ENCODE data around the gene CASP7. TPM values are rescaled to one million over a fixed set of nuclear protein-coding genes. Genes with fewer than 3 reads are reported as not detected.
A peak's percentile ranks its signal among the peaks of the same experiment; 100 is the strongest.

CASP7 gene
- total RNA-seq, 1 experiment from 2014 or later = 22.7 TPM

GRCh38 chr10:113680190-113681111 lies 739 bp downstream of the CASP7 start:
- Mint-ChIP-seq H3K9me3 (ENCODE audit: low read depth, unreplicated experiment) (peaks cover 3% of the 10 kb centered on the region), H3K27me3 (ENCODE audit: unreplicated experiment) (no peaks in the 10 kb centered on the region), H3K4me3 (ENCODE audit: low read depth, unreplicated experiment) (peak overlapping the region; percentile 97), H3K36me3 (ENCODE audit: insufficient read depth, unreplicated experiment) (peaks cover 26% of the 10 kb centered on the region), H3K4me1 (ENCODE audit: low read depth, unreplicated experiment) (peaks cover 9% of the 10 kb centered on the region), H3K27ac (ENCODE audit: unreplicated experiment) (peak overlapping the region; percentile 76)
- intact Hi-C loops (cut with micrococcal nuclease; ENCODE audit: unreplicated experiment) = no loop called here
- peak; percentile 12 for DNase-seq
- BruUV-seq (replicated peaks) = TSS peak; percentile 21
- TF ChIP-seq CTCF (IDR thresholded peaks at IDR 0.05; ENCODE audit: unreplicated experiment) = no peak
- CTCF ChIA-PET = interaction anchor here (0.7 kb wide), 1 partner anchor 9 kb away, joined by 3 read pairs; no protein-coding TSS in a partner anchor

- no peak overlapping the region for H3K27ac Mint-ChIP-seq (ENCODE audit: unreplicated experiment)
- BruUV-seq (replicated peaks) = no TSS peak
These were observed 2.1 kb downstream of the CASP7 start for GRCh38 chr10:113681533-113682470.

GRCh38 chr10:113683300-113683699 lies 3.6 kb downstream of the CASP7 start:
- intact Hi-C loops (cut with micrococcal nuclease; ENCODE audit: unreplicated experiment) = no loop called here
- TF ChIP-seq CTCF (IDR thresholded peaks at IDR 0.05; ENCODE audit: unreplicated experiment) = no peak
- Mint-ChIP-seq H3K27me3 (ENCODE audit: unreplicated experiment) (no peaks in the 10 kb centered on the region), H3K36me3 (ENCODE audit: insufficient read depth, unreplicated experiment) (peaks cover 24% of the 10 kb centered on the region), H3K4me3 (ENCODE audit: low read depth, unreplicated experiment) (no peak overlapping the region), H3K9me3 (ENCODE audit: low read depth, unreplicated experiment) (peaks cover 4% of the 10 kb centered on the region), H3K27ac (ENCODE audit: unreplicated experiment) (no peak overlapping the region), H3K4me1 (ENCODE audit: low read depth, unreplicated experiment) (peaks cover 7% of the 10 kb centered on the region)
- no peak for DNase-seq
- BruUV-seq (replicated peaks) = no TSS peak
- CTCF ChIA-PET = no interaction called here

More at GRCh38 chr10:113681533-113682470, 2.1 kb downstream of the CASP7 start:
- Mint-ChIP-seq H3K4me1 (ENCODE audit: low read depth, unreplicated experiment) (peaks cover 9% of the 10 kb centered on the region), H3K27me3 (ENCODE audit: unreplicated experiment) (no peaks in the 10 kb centered on the region), H3K36me3 (ENCODE audit: insufficient read depth, unreplicated experiment) (peaks cover 26% of the 10 kb centered on the region), H3K9me3 (ENCODE audit: low read depth, unreplicated experiment) (peaks cover 3% of the 10 kb centered on the region), H3K4me3 (ENCODE audit: low read depth, unreplicated experiment) (no peak overlapping the region)
- intact Hi-C loops (cut with micrococcal nuclease; ENCODE audit: unreplicated experiment) = no loop called here
- TF ChIP-seq CTCF (IDR thresholded peaks at IDR 0.05; ENCODE audit: unreplicated experiment) = no peak
- CTCF ChIA-PET = no interaction called here
- no peak for DNase-seq

- CTCF ChIA-PET = no interaction called here
- Mint-ChIP-seq H3K27me3 (ENCODE audit: unreplicated experiment) (no peaks in the 10 kb centered on the region), H3K9me3 (ENCODE audit: low read depth, unreplicated experiment) (peaks cover 5% of the 10 kb centered on the region), H3K36me3 (ENCODE audit: insufficient read depth, unreplicated experiment) (no peaks in the 10 kb centered on the region), H3K4me1 (ENCODE audit: low read depth, unreplicated experiment) (no peaks in the 10 kb centered on the region), H3K27ac (ENCODE audit: unreplicated experiment) (no peak overlapping the region), H3K4me3 (ENCODE audit: low read depth, unreplicated experiment) (no peak overlapping the region)
- intact Hi-C loops (cut with micrococcal nuclease; ENCODE audit: unreplicated experiment) = no loop called here
- TF ChIP-seq CTCF (IDR thresholded peaks at IDR 0.05; ENCODE audit: unreplicated experiment) = no peak
- no TSS peak for BruUV-seq (replicated peaks)
- no peak for DNase-seq
These were observed 6.3 kb downstream of the CASP7 start for GRCh38 chr10:113686028-113686427.
